ENCODE data around the gene MYH10. TPM values are rescaled to one million over a fixed set of nuclear protein-coding genes. Genes with fewer than 3 reads are reported as not detected.

The MYH10 gene
- total and polyA plus RNA-seq, 9 of the 15 experiments (the other 6 are each of a cell fraction or from before 2014, with no cell fraction given) = 16.3 to 95.3 (median 39.7) TPM

DNA sequence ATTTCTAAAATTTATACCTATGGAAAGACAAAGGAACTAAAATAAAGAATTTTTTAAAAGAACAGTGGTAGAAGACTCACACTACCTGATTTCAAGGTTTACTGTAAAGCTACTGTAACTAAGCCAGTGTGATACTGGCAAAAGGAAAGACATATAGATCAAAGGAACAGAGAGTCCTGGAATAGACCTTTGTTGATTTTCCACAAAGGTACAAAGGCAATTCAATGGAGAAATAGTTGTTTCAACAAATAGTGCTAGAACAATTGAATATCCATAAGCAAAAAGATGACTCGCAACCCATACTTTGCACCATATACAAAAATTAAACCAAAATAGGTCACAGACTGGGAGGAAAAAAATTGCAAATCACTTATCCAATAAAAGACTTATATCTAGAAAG, 36.7 kb downstream of the MYH10 start:
- intact Hi-C loops (cut with micrococcal nuclease) (no loop called here), in situ Hi-C loops (cut with MboI) (no loop called here)
- WGBS (ENCODE audit: insufficient coverage, low coverage, missing lambda C conversion rate) = 100% methylated on average over 1 of the region's 1 CpG
- POLR2A ChIA-PET = no interaction called here
- no peak overlapping the region for H3K4me3 ChIP-seq
- TF ChIP-seq WHSC1 (IDR thresholded peaks at IDR 0.05; ENCODE audit: low read length) (no peak), CBX3 (IDR thresholded peaks at IDR 0.05; ENCODE audit: borderline replicate concordance in 1 of 2, low read length in 2 of 2) (no peak), ZNF146 (CRISPR knock-in tag; IDR thresholded peaks at IDR 0.05; ENCODE audit: unreplicated experiment) (no peak)
- TF ChIP-seq, protein P1, sequence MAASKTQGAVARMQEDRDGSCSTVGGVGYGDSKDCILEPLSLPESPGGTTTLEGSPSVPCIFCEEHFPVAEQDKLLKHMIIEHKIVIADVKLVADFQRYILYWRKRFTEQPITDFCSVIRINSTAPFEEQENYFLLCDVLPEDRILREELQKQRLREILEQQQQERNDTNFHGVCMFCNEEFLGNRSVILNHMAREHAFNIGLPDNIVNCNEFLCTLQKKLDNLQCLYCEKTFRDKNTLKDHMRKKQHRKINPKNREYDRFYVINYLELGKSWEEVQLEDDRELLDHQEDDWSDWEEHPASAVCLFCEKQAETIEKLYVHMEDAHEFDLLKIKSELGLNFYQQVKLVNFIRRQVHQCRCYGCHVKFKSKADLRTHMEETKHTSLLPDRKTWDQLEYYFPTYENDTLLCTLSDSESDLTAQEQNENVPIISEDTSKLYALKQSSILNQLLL (CRISPR knock-in tag; IDR thresholded peaks at IDR 0.05; ENCODE audit: borderline replicate concordance) = no peak
- TF ChIP-seq, protein P2, sequence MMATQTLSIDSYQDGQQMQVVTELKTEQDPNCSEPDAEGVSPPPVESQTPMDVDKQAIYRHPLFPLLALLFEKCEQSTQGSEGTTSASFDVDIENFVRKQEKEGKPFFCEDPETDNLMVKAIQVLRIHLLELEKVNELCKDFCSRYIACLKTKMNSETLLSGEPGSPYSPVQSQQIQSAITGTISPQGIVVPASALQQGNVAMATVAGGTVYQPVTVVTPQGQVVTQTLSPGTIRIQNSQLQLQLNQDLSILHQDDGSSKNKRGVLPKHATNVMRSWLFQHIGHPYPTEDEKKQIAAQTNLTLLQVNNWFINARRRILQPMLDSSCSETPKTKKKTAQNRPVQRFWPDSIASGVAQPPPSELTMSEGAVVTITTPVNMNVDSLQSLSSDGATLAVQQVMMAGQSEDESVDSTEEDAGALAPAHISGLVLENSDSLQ (IDR thresholded peaks at IDR 0.05) = no peak
- TF ChIP-seq, protein P3, sequence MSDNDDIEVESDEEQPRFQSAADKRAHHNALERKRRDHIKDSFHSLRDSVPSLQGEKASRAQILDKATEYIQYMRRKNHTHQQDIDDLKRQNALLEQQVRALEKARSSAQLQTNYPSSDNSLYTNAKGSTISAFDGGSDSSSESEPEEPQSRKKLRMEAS (CRISPR knock-in tag; IDR thresholded peaks at IDR 0.05) = no peak
- no peaks in the 10 kb centered on the region for H3K27me3 ChIP-seq (ENCODE audit: control insufficient read depth in 2 of 2, insufficient read depth in 2 of 2, low read length in 2 of 2)
- no peak overlapping the region for H2AFZ ChIP-seq (ENCODE audit: low read depth, low read length)
- H3K4me2 ChIP-seq (ENCODE audit: insufficient read depth, low read length) = no peak overlapping the region
- FAIRE-seq = no peak
- peaks cover 24% of the 10 kb centered on the region for H3K79me2 ChIP-seq (ENCODE audit: control insufficient read depth, insufficient read depth, low read length)
- peaks cover 3% of the 10 kb centered on the region; the same call in 1 of the 3 replicates for H3K36me3 ChIP-seq (ENCODE audit: control insufficient read depth, insufficient read depth, low read length)
- H3K9me3 ChIP-seq (replicated peaks; ENCODE audit: control insufficient read depth, insufficient read depth, low read depth, low read length) = no peaks in the 10 kb centered on the region
- H3K4me1 ChIP-seq (replicated peaks in 1 of 2; ENCODE audit: control insufficient read depth in 2 of 2, insufficient read depth in 2 of 2, low read length in 2 of 2) = no peaks in the 10 kb centered on the region; a peak in 1 of 5 replicates
- H3K9ac ChIP-seq (ENCODE audit: insufficient read depth in 1 of 2, low read depth in 2 of 2, low read length in 2 of 2) = no peak overlapping the region
- H3K27ac ChIP-seq (ENCODE audit: extremely low read depth, low read depth, low read length) = no peak overlapping the region
- DNase-seq (ENCODE audit: extremely low read depth in 1 of 4, low spot score in 3 of 4) = no peak
- CTCF ChIA-PET (ENCODE audit: low intra/inter-chr PET ratio) = no interaction called here
- H4K20me1 ChIP-seq (replicated peaks; ENCODE audit: control insufficient read depth, insufficient read depth, low read length) = no peaks in the 10 kb centered on the region
- H3K9me1 ChIP-seq (ENCODE audit: control insufficient read depth, insufficient read depth, low read length) = no peaks in the 10 kb centered on the region
- ATAC-seq = no peak
- BruUV-seq (replicated peaks) = no TSS peak

Measured in K562 (cell line).